Tibial nerve (tissue), 3 donors: Measurements from ENCODE around the gene EIF3F.

ENCODE experiments used
- POLR2A ChIP-seq, 2 donors: fragments of 450-650 bp; IDR thresholded peaks; one replicate each; pipeline ENCODE4 v1.6.1; 2017; ENCODE audit warnings: antibody characterized with exemption in 2 of 2, mild to moderate bottlenecking in 2 of 2, moderate library complexity in 2 of 2
- TF ChIP-seq, protein P1 (sequence below), 5 experiments: fragments of 200-600 bp in 3 of 5; fragments of 450-650 bp in 2 of 5; sonication (generic) in 3 of 5; IDR thresholded peaks; one replicate each; pipeline ENCODE4 v1.5.1; 2016 to 2019; ENCODE audit warnings: antibody characterized with exemption in 5 of 5, mild to moderate bottlenecking in 3 of 5, moderate library complexity in 2 of 5

GRCh38 chr11:8023831-8024555 is 36.9 kb downstream of the EIF3F start:
- TF ChIP-seq, protein P1, sequence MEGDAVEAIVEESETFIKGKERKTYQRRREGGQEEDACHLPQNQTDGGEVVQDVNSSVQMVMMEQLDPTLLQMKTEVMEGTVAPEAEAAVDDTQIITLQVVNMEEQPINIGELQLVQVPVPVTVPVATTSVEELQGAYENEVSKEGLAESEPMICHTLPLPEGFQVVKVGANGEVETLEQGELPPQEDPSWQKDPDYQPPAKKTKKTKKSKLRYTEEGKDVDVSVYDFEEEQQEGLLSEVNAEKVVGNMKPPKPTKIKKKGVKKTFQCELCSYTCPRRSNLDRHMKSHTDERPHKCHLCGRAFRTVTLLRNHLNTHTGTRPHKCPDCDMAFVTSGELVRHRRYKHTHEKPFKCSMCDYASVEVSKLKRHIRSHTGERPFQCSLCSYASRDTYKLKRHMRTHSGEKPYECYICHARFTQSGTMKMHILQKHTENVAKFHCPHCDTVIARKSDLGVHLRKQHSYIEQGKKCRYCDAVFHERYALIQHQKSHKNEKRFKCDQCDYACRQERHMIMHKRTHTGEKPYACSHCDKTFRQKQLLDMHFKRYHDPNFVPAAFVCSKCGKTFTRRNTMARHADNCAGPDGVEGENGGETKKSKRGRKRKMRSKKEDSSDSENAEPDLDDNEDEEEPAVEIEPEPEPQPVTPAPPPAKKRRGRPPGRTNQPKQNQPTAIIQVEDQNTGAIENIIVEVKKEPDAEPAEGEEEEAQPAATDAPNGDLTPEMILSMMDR (IDR thresholded peaks at IDR 0.05): no peak
- TF ChIP-seq POLR2A (IDR thresholded peaks at IDR 0.05): no peak
